ENCODE measurements around the gene MYO1E. TPM values are rescaled to one million over a fixed set of nuclear protein-coding genes. Genes with fewer than 3 reads are reported as not detected.
"Not testable (repeated sequence)": the region's sequence is repeated elsewhere in the genome, so short reads cannot be mapped to it uniquely, and the experiment has no call there.

MYO1E gene
- total RNA-seq, 3 donors from 2014 or later, result 1.5 to 3.9 (median 2.3) TPM

DNA sequence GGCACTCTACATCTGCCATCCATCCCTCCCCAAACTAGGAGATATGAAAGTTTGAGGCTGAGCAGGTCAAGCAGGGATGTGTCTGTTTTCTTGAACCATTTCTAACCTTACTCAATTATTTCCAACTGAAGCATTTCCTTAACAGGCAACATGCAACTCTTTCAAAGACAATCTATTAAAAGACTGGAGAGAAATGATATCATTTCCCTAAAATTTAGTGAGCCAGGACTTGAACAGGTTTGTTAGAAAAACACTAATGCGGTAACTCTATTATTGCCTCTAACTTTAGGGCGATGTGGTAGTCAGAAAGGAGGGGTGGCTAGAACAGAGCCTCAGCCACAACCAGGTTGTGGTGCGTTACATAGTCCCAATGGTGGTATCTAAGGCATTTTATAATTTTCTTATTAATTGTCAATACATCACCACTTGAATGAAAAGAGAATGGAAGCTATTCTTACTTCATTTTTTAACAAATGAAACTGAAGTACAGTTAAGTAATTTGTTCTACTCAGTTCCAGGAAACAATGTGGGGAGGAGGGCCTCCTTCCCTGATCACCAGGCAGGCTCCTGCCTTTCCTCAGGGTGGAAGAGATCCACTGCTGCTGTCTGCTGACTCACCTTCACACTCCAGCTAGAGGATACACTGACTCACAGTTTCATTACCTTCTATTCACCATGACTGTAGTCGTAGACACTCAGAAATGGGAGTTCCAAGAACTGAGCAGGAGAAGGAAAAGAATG, 22.8 kb downstream of the MYO1E start:
- H3K4me3 Mint-ChIP-seq, result no peak overlapping the region

DNA sequence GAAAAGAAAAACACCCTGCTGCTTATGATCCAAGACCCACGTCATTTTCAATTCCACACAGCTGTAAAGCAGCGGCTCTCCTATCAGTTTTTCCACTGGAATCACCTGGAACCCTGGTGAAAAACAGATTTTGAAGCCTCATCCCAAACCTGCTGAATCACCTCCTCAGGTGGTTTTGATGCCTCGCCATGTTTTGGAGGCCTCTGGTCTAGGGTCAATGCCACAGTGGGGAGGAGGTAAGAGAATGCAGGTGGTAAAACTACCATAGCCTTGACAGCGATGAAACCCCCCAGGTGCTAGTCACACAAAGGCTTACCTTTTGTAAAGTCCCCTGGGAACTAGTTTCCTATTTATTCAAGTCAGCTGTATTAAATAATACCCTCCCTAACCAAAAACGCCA, 24.8 kb downstream of the MYO1E start:
- no peak overlapping the region for H3K4me3 Mint-ChIP-seq
- H3K27me3 Mint-ChIP-seq (ENCODE audit: low read depth), result peaks cover 8% of the 10 kb centered on the region

More for the DNA sequence above, 22.8 kb downstream of the MYO1E start:
- H3K4me1 Mint-ChIP-seq (ENCODE audit: low read depth), result peaks cover 19% of the 10 kb centered on the region
- DNase-seq, result no peak
- ATAC-seq, result peak; percentile 94 to 96
- no peaks in the 10 kb centered on the region for H3K36me3 Mint-ChIP-seq (ENCODE audit: insufficient read depth)
- H3K27me3 Mint-ChIP-seq (ENCODE audit: low read depth), result peaks cover 8% of the 10 kb centered on the region
- no peaks in the 10 kb centered on the region for H3K9me3 Mint-ChIP-seq

DNA sequence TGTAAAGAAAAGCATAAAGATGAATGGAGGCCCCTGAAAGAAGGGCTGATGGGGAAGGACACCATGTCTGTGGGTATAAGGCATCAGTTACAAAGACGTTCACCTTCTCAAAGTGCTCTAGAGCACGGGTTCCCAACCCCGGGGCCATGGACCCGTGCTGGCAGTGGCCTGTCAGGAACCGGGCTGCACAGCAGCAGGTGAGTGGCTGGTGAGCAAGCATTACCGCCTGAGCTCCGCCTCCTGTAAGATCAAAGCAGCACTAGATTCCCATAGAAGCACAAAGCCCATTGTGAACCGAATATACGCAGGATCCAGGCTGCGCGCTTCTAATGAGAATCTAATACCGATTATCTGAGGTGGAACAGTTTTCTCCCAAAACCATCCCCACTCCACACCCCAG, 25.7 kb downstream of the MYO1E start:
- Mint-ChIP-seq H3K27me3 (ENCODE audit: low read depth) (peaks cover 9% of the 10 kb centered on the region), H3K9me3 (peaks cover 6% of the 10 kb centered on the region)
- DNase-seq, result no peak

More for the DNA sequence above, 24.8 kb downstream of the MYO1E start:
- H3K9me3 Mint-ChIP-seq, result peaks cover under 1% of the 10 kb centered on the region
- DNase-seq (no peak), ATAC-seq (no peak)
- peaks cover 9% of the 10 kb centered on the region for H3K4me1 Mint-ChIP-seq (ENCODE audit: low read depth)
- no peaks in the 10 kb centered on the region for H3K36me3 Mint-ChIP-seq (ENCODE audit: insufficient read depth)

DNA sequence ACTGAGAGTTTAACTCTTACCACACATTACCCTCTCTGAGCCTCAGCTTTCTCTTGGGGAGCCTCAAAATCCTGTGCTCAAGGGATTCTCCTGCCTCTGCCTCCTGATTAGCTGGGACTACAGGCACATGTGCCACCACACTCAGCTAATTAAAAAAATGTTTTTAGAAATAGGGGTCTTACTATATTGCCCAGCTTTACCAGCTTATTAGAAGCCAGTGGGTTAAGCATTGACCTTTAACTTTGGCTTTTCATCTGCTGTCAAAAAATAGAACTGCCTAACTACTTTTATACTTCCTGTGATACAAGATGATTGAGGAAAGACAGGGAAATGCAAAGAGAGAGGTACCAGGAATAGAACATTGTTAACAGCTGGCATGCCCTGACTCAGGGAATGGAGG, 27.3 kb downstream of the MYO1E start:
- peaks cover 6% of the 10 kb centered on the region for H3K9me3 Mint-ChIP-seq
- no peak for ATAC-seq
- no peak for DNase-seq

More for the DNA sequence above, 25.7 kb downstream of the MYO1E start:
- peaks cover 9% of the 10 kb centered on the region for H3K4me1 Mint-ChIP-seq (ENCODE audit: low read depth)
- ATAC-seq, result no peak
- H3K4me3 Mint-ChIP-seq, result no peak overlapping the region
- H3K36me3 Mint-ChIP-seq (ENCODE audit: insufficient read depth), result no peaks in the 10 kb centered on the region

GRCh38 chr15:59344311-59344710, 28.4 kb downstream of the MYO1E start:
- Mint-ChIP-seq H3K4me3 (no peak overlapping the region), H3K4me1 (ENCODE audit: low read depth) (no peaks in the 10 kb centered on the region), H3K36me3 (ENCODE audit: insufficient read depth) (no peaks in the 10 kb centered on the region), H3K27me3 (ENCODE audit: low read depth) (peaks cover 8% of the 10 kb centered on the region), H3K9me3 (peaks cover 6% of the 10 kb centered on the region)
- DNase-seq (no peak), ATAC-seq (no peak)

More for the DNA sequence above, 27.3 kb downstream of the MYO1E start:
- H3K4me1 Mint-ChIP-seq (ENCODE audit: low read depth), result peaks cover 6% of the 10 kb centered on the region
- H3K36me3 Mint-ChIP-seq (ENCODE audit: insufficient read depth), result no peaks in the 10 kb centered on the region
- H3K27me3 Mint-ChIP-seq (ENCODE audit: low read depth), result peaks cover 9% of the 10 kb centered on the region
- no peak overlapping the region for H3K4me3 Mint-ChIP-seq

- ATAC-seq (no peak), DNase-seq (no peak)
- Mint-ChIP-seq H3K4me1 (ENCODE audit: low read depth) (no peaks in the 10 kb centered on the region), H3K4me3 (no peak overlapping the region), H3K9me3 (peaks cover 6% of the 10 kb centered on the region), H3K36me3 (ENCODE audit: insufficient read depth) (no peaks in the 10 kb centered on the region), H3K27me3 (ENCODE audit: low read depth) (peaks cover 5% of the 10 kb centered on the region)
Observed at GRCh38 chr15:59340325-59340724, 32.3 kb downstream of the MYO1E start.

DNA sequence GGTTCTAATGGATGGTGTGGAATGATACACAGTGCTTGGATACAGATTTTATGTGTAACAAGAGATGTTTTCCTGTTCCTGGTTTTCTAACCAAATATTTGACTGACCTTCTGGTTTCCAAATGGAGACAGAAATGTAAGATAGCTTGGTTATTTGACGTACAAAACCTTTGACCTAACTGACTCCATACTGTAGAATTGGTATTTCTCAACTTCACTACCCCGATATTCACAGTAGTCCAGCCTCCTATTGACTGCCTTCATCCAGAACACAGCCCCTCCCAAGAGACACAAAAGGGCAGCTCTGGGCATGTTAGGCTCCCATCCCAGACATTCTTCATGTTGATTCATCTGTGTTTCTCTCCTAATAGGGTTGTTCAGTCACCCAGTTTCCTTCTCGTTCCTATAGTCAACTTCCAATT, 33.4 kb downstream of the MYO1E start:
- Mint-ChIP-seq H3K36me3 (ENCODE audit: insufficient read depth) (no peaks in the 10 kb centered on the region), H3K4me3 (no peak overlapping the region), H3K9me3 (peaks cover 6% of the 10 kb centered on the region), H3K4me1 (ENCODE audit: low read depth) (peaks cover 4% of the 10 kb centered on the region), H3K27me3 (ENCODE audit: low read depth) (peaks cover 5% of the 10 kb centered on the region)
- ATAC-seq (no peak), DNase-seq (no peak)

DNA sequence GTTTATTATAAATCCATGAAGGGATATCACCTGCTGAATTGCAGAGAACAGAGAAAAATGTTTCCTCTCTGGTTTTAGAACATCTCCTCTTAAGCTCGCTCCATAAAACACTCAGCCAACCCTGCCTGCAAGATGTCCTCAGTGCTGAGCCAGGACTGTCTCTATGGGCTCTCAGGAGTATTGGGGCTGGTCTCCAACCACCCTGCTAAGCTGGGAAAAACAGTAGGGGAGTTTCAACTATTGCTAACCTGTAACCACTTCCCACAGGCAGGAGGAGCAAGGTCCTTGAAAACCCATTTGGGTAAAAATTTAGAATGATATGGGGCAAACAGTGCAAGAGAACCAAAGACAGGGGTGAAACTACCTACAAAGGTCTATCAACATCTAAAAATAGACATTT, 34.3 kb downstream of the MYO1E start:
- Mint-ChIP-seq H3K9me3 (peaks cover 6% of the 10 kb centered on the region), H3K4me1 (ENCODE audit: low read depth) (peaks cover 4% of the 10 kb centered on the region), H3K4me3 (no peak overlapping the region), H3K27me3 (ENCODE audit: low read depth) (peaks cover 5% of the 10 kb centered on the region), H3K36me3 (ENCODE audit: insufficient read depth) (no peaks in the 10 kb centered on the region)
- DNase-seq (no peak), ATAC-seq (no peak)

DNA sequence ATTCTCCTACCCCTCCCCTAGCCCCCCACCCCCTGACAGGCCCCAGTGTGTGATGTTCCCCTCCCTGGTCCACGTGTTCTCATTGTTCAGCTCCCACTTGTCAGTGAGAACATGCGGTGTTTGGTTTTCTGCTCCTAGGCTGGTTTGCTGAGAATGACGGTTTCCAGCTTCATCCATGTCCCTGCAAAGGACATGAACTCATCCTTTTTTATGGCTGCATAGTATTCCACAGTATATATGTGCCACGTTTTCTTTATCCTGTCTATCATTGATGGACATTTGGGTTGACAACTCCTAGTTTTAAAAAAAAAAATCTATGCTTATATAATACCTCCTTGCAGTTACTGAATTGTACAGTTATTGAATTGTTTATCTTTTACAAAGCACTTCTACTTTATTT, 35.9 kb downstream of the MYO1E start:
- H3K36me3 Mint-ChIP-seq (ENCODE audit: insufficient read depth); ATAC-seq; H3K9me3 Mint-ChIP-seq; H3K4me3 Mint-ChIP-seq; H3K4me1 Mint-ChIP-seq (ENCODE audit: low read depth); H3K27me3 Mint-ChIP-seq (ENCODE audit: low read depth); DNase-seq: not testable (repeated sequence)

DNA sequence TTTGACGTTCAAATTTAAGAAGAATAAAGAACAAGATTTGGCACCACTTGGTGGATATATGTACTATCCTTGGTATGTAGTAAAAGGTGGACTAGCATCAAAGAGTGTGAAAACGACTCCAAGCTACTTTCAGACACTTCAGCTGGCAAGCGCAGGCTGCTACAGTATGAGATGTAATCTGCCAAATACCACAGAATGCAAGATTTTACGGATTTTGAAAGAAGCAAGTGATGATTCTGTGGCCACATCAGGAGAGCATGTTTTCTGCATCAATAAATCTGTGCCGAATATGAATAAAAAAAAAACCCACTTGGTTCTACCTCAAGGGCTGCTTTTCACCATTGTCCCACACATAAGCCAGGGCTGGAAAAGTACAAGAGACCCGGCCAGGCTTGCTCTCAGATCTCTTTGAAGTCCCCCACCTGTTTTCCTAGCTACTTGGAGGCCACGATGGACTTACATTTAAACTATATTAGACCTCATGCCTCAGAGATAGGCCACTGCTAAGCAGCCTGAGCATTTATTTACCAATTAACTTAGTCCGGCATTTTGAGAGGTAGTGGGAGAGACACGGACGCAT, 37.4 kb downstream of the MYO1E start:
- no peak overlapping the region for H3K4me3 Mint-ChIP-seq
- peaks cover 6% of the 10 kb centered on the region for H3K27me3 Mint-ChIP-seq (ENCODE audit: low read depth)
- DNase-seq (no peak), ATAC-seq (no peak)
- H3K9me3 Mint-ChIP-seq, result no peaks in the 10 kb centered on the region
- H3K4me1 Mint-ChIP-seq (ENCODE audit: low read depth), result peaks cover 4% of the 10 kb centered on the region
- H3K36me3 Mint-ChIP-seq (ENCODE audit: insufficient read depth), result no peaks in the 10 kb centered on the region

DNA sequence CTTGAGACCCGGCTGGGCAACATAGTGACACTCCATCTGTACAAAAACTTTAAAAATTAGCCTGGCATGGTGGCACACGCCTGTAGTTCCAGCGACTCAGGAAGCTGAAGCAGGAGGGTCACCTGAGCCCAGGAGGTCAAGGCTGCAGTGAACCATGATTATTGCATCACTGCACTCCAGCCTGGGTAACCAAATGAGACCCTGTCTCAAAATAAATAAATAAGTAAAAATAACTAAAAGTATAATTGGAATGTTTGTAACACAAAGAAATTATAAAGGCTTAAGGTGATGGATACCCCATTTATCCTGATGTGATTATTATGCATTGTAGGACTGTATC, 38.6 kb downstream of the MYO1E start:
- no peaks in the 10 kb centered on the region for H3K9me3 Mint-ChIP-seq
- no peak for ATAC-seq
- peaks cover 4% of the 10 kb centered on the region for H3K4me1 Mint-ChIP-seq (ENCODE audit: low read depth)
- H3K27me3 Mint-ChIP-seq (ENCODE audit: low read depth), result peaks cover 3% of the 10 kb centered on the region
- no peak overlapping the region for H3K4me3 Mint-ChIP-seq
- no peaks in the 10 kb centered on the region for H3K36me3 Mint-ChIP-seq (ENCODE audit: insufficient read depth)
- DNase-seq, result no peak

DNA sequence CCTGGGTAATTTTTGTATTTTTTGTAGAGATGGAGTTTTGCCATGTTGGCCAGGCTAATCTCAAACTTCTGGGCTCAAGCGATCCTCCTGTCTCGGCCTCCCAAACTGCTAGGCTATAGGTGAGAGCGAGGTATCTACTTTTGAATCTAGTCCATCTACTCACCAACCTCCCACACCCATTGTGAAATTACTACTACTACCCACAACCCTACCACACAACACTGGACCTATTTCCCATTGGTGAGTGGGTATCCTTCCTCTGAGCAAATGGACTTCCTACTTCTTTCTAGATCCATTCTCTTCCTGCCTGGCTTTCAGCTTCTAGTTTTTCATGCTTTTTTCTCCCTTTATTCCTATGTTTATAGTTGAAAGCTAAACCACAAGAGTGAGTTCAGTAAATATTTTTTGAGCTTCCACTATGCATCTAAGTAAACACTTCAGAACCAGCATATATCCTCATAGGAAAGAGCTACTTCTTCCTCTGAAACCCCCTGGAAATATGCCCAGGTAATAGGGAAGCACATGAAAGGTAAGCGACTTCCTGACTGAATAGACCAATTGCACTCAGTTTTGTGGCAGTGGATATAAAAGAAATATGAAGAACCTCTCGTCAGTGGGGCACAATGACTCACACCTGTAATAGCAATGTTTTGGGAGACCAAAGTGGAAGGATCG, 39.1 kb downstream of the MYO1E start:
- Mint-ChIP-seq H3K4me3 (no peak overlapping the region), H3K36me3 (ENCODE audit: insufficient read depth) (no peaks in the 10 kb centered on the region), H3K27me3 (ENCODE audit: low read depth) (peaks cover 3% of the 10 kb centered on the region), H3K4me1 (ENCODE audit: low read depth) (peaks cover 4% of the 10 kb centered on the region), H3K9me3 (no peaks in the 10 kb centered on the region)
- DNase-seq (no peak), ATAC-seq (no peak)

DNA sequence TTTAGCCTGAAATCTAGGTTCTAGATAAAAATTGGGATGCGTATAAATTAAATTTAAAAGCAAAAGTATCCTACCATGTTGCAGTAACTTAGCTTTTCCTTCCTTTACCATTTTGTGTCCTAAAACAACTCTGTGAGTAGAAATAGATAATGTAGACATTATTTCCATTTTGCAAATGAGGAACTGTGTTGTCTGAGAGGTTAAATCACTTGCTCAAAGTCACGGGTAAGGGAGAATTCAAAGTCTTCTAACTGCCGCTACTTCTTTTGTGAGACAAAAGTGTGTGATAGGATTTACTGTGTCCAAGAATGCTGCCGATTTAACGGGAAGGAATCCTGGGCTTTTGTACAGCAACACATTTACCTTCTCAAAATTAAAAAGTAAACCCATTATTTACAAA, 40.7 kb downstream of the MYO1E start:
- Mint-ChIP-seq H3K27me3 (ENCODE audit: low read depth) (peaks cover 3% of the 10 kb centered on the region), H3K4me3 (no peak overlapping the region), H3K4me1 (ENCODE audit: low read depth) (peaks cover 10% of the 10 kb centered on the region), H3K9me3 (no peaks in the 10 kb centered on the region), H3K36me3 (ENCODE audit: insufficient read depth) (no peaks in the 10 kb centered on the region)
- DNase-seq (no peak), ATAC-seq (no peak)

DNA sequence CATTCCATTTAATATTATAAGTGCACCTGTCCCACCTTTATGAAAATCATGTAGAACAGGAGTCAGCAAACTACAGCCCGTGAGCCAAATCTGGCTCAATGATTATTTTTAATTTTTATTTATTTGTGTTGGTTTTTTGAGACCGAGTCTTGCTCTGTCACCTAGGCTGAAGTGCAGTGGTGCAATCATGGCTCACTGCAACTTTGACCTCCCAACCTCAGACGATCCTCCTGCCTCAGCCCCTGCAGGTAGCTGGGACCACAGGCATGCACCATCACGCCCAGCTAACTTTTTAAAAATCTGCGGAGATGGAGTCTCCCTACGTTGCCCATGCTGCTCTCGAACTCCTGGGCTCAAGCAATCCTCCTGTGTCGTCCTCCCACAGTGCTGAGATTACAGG, 42.0 kb downstream of the MYO1E start:
- no peak for ATAC-seq
- DNase-seq, result no peak
- no peak overlapping the region for H3K4me3 Mint-ChIP-seq
- H3K9me3 Mint-ChIP-seq, result no peaks in the 10 kb centered on the region
- peaks cover 3% of the 10 kb centered on the region for H3K27me3 Mint-ChIP-seq (ENCODE audit: low read depth)
- H3K36me3 Mint-ChIP-seq (ENCODE audit: insufficient read depth), result no peaks in the 10 kb centered on the region
- peaks cover 10% of the 10 kb centered on the region for H3K4me1 Mint-ChIP-seq (ENCODE audit: low read depth)

Data from activated T-cell treated with anti-CD3 and anti-CD28 coated beads, Interleukin-2, amount 50 U/mL, for 4 hours (primary cell).